HL-60 (cell line): Measurements from ENCODE around the gene ARL5C.
A peak's percentile ranks its signal among the peaks of the same experiment; 100 is the strongest.

ENCODE experiments used
- DNase-seq, 2 experiments: peaks; one replicate each; pipeline ENCODE4 v3.0.0-alpha.2; 2010 to 2020; ENCODE audit warnings: low read depth in 1 of 2, low spot score in 1 of 2
- H3K27ac ChIP-seq: fragments of 250-450 bp; sonication (Bioruptor Pico); replicated peaks from 2 replicates; pipeline ENCODE4 v1.5.1; 2020; ENCODE audit warnings: mild to moderate bottlenecking, moderate library complexity
- H3K27me3 ChIP-seq: fragments of 250-450 bp; sonication (Bioruptor Pico); 2 replicates; pipeline ENCODE4 v1.5.1; 2021; ENCODE audit warnings: mild to moderate bottlenecking, moderate library complexity; ENCODE audit not compliant: insufficient read depth, poor library complexity, severe bottlenecking
- H3K4me3 ChIP-seq: replicated peaks from 2 replicates; pipeline ENCODE4 v1.5.1; 2011; ENCODE audit warnings: mild to moderate bottlenecking, control low read depth, low read length; ENCODE audit not compliant: insufficient read depth
- CTCF ChIP-seq: IDR thresholded peaks from one replicate; pipeline ENCODE4 v1.5.1; 2011; ENCODE audit warnings: low read length, control low read depth, inconsistent platforms; ENCODE audit not compliant: insufficient read depth
- GABPA ChIP-seq: IDR thresholded peaks from 2 replicates; pipeline ENCODE4 v1.6.1; 2012; ENCODE audit warnings: low read depth
- POLR2AphosphoS5 ChIP-seq: IDR thresholded peaks from 2 replicates; pipeline ENCODE4 v1.6.1; 2012; ENCODE audit warnings: low read depth
- REST ChIP-seq: IDR thresholded peaks from 2 replicates; pipeline ENCODE4 v1.6.1; 2012; ENCODE audit warnings: low read depth; ENCODE audit not compliant: insufficient replicate concordance
- SPI1 ChIP-seq: IDR thresholded peaks from 2 replicates; pipeline ENCODE4 v1.6.1; 2012; ENCODE audit warnings: low read depth, mild to moderate bottlenecking, borderline replicate concordance
- long read RNA-seq: library from polyadenylated mRNA; unstranded; transcript quantifications from one replicate; pipeline ENCODE4 v2.0.0, GENCODE V29; 2020

Gene ARL5C
- long read RNA-seq: 0 reads

- H3K27me3 ChIP-seq: no peaks in the 10 kb centered on the region
- no peak within 1 kb of the TSS for H3K4me3 ChIP-seq
- no peak for DNase-seq
- peak within 1 kb of the TSS; percentile 62 for H3K27ac ChIP-seq
- no peak for TF ChIP-seq POLR2AphosphoS5
- TF ChIP-seq SPI1: no peak
- no peak for TF ChIP-seq GABPA
- TF ChIP-seq REST: no peak
- no peak for TF ChIP-seq CTCF
Observed at GRCh38 chr17:39165841-39166349, at the start of gene ARL5C. Gene ARL5C (minus strand): TSS chr17:39166161. CDS start chr17:39165760, 401 bp downstream.

GRCh38 chr17:39213852-39214251 is 47.9 kb upstream of the ARL5C start:
- H3K4me3 ChIP-seq: no peak overlapping the region
- DNase-seq: no peak
- H3K27ac ChIP-seq: no peak overlapping the region
- peaks cover 18% of the 10 kb centered on the region for H3K27me3 ChIP-seq
- TF ChIP-seq REST (no peak), POLR2AphosphoS5 (no peak), SPI1 (no peak), CTCF (no peak), GABPA (no peak)

GRCh38 chr17:39212841-39213480 is 47.0 kb upstream of the ARL5C start:
- no peak for TF ChIP-seq CTCF
- TF ChIP-seq SPI1: no peak
- no peak for TF ChIP-seq GABPA
- TF ChIP-seq POLR2AphosphoS5: no peak
- TF ChIP-seq REST: no peak
- Histone ChIP-seq H3K4me3 (no peak overlapping the region), H3K27ac (no peak overlapping the region), H3K27me3 (peaks cover 10% of the 10 kb centered on the region)
- DNase-seq: no peak
